Hepatocyte (in vitro differentiated cells): ENCODE measurements around the gene LINC01488. TPM values are rescaled to one million over a fixed set of nuclear protein-coding genes. Genes with fewer than 3 reads are reported as not detected.

Experiments used
- DNase-seq: peaks from one replicate; pipeline ENCODE4 v3.0.0-alpha.2; 2016; ENCODE audit warnings: low spot score
- H2AFZ ChIP-seq: fragments of 200-600 bp; sonication (generic); 2 replicates; pipeline ENCODE4 v1.6.0; 2016; ENCODE audit warnings: antibody characterized with exemption, mild to moderate bottlenecking
- H3K27ac ChIP-seq: fragments of 200-600 bp; sonication (generic); 2 replicates; pipeline ENCODE4 v1.5.1; 2016; ENCODE audit warnings: mild to moderate bottlenecking
- H3K27me3 ChIP-seq: fragments of 200-600 bp; sonication (generic); 2 replicates; pipeline ENCODE4 v1.6.1; 2016
- H3K36me3 ChIP-seq: fragments of 200-600 bp; sonication (generic); replicated peaks from 2 replicates; pipeline ENCODE4 v1.5.1; 2016; ENCODE audit warnings: low read depth; ENCODE audit not compliant: insufficient read depth
- H3K4me1 ChIP-seq: fragments of 200-600 bp; sonication (generic); 2 replicates; pipeline ENCODE4 v1.5.1; 2016; ENCODE audit warnings: mild to moderate bottlenecking, moderate library complexity; ENCODE audit not compliant: insufficient read depth
- H3K4me2 ChIP-seq: fragments of 200-600 bp; sonication (generic); 2 replicates; pipeline ENCODE4 v1.6.0; 2016
- H3K4me3 ChIP-seq: fragments of 200-600 bp; sonication (generic); 2 replicates; pipeline ENCODE4 v1.5.1; 2016; ENCODE audit warnings: mild to moderate bottlenecking
- H3K79me2 ChIP-seq: fragments of 200-600 bp; sonication (generic); 2 replicates; pipeline ENCODE4 v1.6.0; 2017; ENCODE audit warnings: mild to moderate bottlenecking
- H3K9me2 ChIP-seq: fragments of 200-600 bp; sonication (generic); replicated peaks from 2 replicates; pipeline ENCODE4 v1.6.0; 2017; ENCODE audit warnings: mild to moderate bottlenecking; ENCODE audit not compliant: insufficient read depth
- H3K9me3 ChIP-seq: fragments of 200-600 bp; sonication (generic); 2 replicates; pipeline ENCODE4 v1.5.1; 2016; ENCODE audit warnings: low read depth, mild to moderate bottlenecking
- H4K20me1 ChIP-seq: fragments of 200-600 bp; sonication (generic); 2 replicates; pipeline ENCODE4 v1.6.0; 2016; ENCODE audit warnings: mild to moderate bottlenecking; ENCODE audit not compliant: insufficient read depth, poor library complexity, severe bottlenecking
- EZH2 ChIP-seq: fragments of 200-600 bp; sonication (generic); IDR thresholded peaks from 2 replicates; pipeline ENCODE4 v1.6.1; 2016; ENCODE audit warnings: antibody characterized with exemption, mild to moderate bottlenecking, borderline replicate concordance
- EZH2phosphoT487 ChIP-seq: fragments of 200-600 bp; sonication (generic); IDR thresholded peaks from one replicate; pipeline ENCODE4 v1.6.1; 2018; ENCODE audit warnings: antibody characterized with exemption, mild to moderate bottlenecking, low read depth, moderate library complexity; ENCODE audit not compliant: unreplicated experiment, severe bottlenecking
- WGBS: methylation state at CpG from one replicate; pipeline ENCODE4 v1.1.6; 2016; ENCODE audit warnings: low lambda C conversion rate; ENCODE audit errors: missing lambda C conversion rate; 5-methylcytosine and 5-hydroxymethylcytosine counted together
- polyA plus RNA-seq: library from polyadenylated mRNA; unstranded; fragments of >200 nt; fragmentation: Nextera tagmentation; extraction: Ambion mirVana; gene quantifications from 2 replicates; pipeline ENCODE4 v1.2.1, GENCODE V29; 2016
- total RNA-seq: library from RNA; depleted of rRNA; stranded (reverse); fragments of >200 nt; gene quantifications from 2 replicates; pipeline ENCODE4 v1.2.3, GENCODE V29; 2014
- TF ChIP-seq, protein P1 (sequence below): fragments of 200-600 bp; sonication (generic); IDR thresholded peaks from 2 replicates; pipeline ENCODE4 v1.5.1; 2016; ENCODE audit warnings: antibody characterized with exemption, mild to moderate bottlenecking; ENCODE audit not compliant: poor library complexity

Gene LINC01488
- total and polyA plus RNA-seq, 2 experiments from 2014 or later, result 0.27 to 0.59 TPM

DNA sequence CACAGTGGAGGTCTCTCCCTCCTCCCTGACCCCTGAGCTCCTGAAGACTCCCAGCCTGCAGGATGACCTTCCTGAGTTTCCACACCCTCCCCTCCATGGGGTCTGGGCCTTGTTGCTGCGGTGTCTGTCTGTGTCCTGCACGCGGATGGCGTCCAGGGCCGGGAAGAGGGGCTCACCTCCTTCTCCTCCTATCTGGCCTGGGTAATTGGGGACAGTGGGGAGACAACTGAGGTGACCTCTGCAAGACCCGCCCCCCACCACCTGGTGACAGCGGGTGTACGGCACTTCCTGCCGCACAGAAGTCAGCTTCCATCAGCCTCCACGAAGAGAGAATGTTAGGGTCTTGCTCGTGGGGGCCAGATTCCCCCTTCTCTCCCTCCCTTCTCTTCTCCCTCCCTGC, 31.7 kb downstream of the LINC01488 start:
- Histone ChIP-seq H3K27me3 (no peaks in the 10 kb centered on the region), H3K9me2 (no peaks in the 10 kb centered on the region), H3K4me1 (no peaks in the 10 kb centered on the region), H2AFZ (no peak overlapping the region), H3K9me3 (no peaks in the 10 kb centered on the region), H4K20me1 (no peaks in the 10 kb centered on the region), H3K27ac (no peak overlapping the region), H3K36me3 (no peaks in the 10 kb centered on the region), H3K79me2 (no peaks in the 10 kb centered on the region), H3K4me3 (no peak overlapping the region), H3K4me2 (no peak overlapping the region)
- DNase-seq, result no peak
- 98% methylated on average over 6 of the region's 11 CpGs for WGBS
- TF ChIP-seq EZH2 (no peak), EZH2phosphoT487 (no peak)
- TF ChIP-seq, protein P1, sequence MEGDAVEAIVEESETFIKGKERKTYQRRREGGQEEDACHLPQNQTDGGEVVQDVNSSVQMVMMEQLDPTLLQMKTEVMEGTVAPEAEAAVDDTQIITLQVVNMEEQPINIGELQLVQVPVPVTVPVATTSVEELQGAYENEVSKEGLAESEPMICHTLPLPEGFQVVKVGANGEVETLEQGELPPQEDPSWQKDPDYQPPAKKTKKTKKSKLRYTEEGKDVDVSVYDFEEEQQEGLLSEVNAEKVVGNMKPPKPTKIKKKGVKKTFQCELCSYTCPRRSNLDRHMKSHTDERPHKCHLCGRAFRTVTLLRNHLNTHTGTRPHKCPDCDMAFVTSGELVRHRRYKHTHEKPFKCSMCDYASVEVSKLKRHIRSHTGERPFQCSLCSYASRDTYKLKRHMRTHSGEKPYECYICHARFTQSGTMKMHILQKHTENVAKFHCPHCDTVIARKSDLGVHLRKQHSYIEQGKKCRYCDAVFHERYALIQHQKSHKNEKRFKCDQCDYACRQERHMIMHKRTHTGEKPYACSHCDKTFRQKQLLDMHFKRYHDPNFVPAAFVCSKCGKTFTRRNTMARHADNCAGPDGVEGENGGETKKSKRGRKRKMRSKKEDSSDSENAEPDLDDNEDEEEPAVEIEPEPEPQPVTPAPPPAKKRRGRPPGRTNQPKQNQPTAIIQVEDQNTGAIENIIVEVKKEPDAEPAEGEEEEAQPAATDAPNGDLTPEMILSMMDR, result no peak

DNA sequence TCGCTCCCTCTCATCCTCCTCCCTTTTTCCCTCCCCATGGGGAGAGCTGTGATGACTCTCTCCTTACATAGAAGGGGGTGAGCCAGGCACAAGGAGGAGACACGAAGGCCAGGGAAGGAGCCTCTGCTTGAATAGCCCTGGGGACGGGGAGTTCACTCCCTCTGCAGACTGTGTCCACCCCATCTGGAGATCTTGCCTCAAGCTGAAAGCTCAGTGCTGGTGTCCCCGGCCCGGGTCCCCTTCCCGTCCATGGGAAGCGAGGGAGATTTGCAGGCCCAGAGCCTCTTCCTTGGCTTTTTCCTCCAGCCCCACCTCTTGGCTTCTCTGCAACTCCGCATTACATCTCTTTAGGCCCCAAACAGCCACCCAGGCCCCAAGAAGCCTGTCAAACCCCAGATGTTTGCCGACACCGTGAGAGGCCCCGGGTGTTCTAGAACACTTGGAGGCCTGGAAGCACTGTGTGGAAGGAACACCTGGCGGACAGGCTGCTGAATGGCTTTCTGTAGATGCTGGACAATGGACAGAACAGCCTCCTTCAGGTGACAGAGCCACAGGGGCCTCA, 32.3 kb downstream of the LINC01488 start:
- H3K4me3 ChIP-seq, result no peak overlapping the region
- DNase-seq, result no peak
- no peaks in the 10 kb centered on the region for H3K4me1 ChIP-seq
- no peaks in the 10 kb centered on the region for H4K20me1 ChIP-seq
- 97% methylated on average over 12 of the region's 12 CpGs for WGBS
- no peak overlapping the region for H3K27ac ChIP-seq
- no peaks in the 10 kb centered on the region for H3K9me2 ChIP-seq
- H3K79me2 ChIP-seq, result no peaks in the 10 kb centered on the region
- no peaks in the 10 kb centered on the region for H3K27me3 ChIP-seq
- H2AFZ ChIP-seq, result no peak overlapping the region
- H3K4me2 ChIP-seq, result no peak overlapping the region
- H3K9me3 ChIP-seq, result no peaks in the 10 kb centered on the region
- H3K36me3 ChIP-seq, result no peaks in the 10 kb centered on the region
- TF ChIP-seq, protein P1, result no peak
- no peak for TF ChIP-seq EZH2phosphoT487
- TF ChIP-seq EZH2, result no peak

DNA sequence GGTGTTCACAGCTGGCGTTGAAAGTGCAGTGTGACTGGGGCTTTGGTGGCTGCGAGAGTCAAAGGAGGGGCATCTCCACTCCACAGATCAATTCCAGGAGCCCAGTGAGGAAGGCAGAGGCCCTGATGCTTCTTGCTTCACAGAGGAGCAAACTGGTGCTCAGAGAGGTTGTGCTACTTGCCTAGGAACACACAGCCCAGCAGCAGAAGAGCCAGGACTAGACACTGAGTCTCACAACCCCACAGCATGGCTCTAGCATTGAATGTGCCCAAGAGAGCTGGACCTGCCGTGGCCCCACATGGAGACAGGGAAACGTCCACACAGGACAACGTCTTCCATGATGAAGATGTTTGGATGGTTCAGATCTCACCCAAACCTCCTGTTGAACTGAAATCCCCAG, 33.3 kb downstream of the LINC01488 start:
- Histone ChIP-seq H3K4me2 (no peak overlapping the region), H3K79me2 (no peaks in the 10 kb centered on the region), H3K9me3 (no peaks in the 10 kb centered on the region), H3K36me3 (no peaks in the 10 kb centered on the region), H2AFZ (no peak overlapping the region), H3K27ac (no peak overlapping the region), H4K20me1 (no peaks in the 10 kb centered on the region), H3K9me2 (no peaks in the 10 kb centered on the region), H3K4me3 (no peak overlapping the region), H3K27me3 (no peaks in the 10 kb centered on the region), H3K4me1 (no peaks in the 10 kb centered on the region)
- DNase-seq, result no peak
- no peak for TF ChIP-seq EZH2
- no peak for TF ChIP-seq EZH2phosphoT487
- WGBS, result 96% methylated on average over 5 of the region's 5 CpGs

DNA sequence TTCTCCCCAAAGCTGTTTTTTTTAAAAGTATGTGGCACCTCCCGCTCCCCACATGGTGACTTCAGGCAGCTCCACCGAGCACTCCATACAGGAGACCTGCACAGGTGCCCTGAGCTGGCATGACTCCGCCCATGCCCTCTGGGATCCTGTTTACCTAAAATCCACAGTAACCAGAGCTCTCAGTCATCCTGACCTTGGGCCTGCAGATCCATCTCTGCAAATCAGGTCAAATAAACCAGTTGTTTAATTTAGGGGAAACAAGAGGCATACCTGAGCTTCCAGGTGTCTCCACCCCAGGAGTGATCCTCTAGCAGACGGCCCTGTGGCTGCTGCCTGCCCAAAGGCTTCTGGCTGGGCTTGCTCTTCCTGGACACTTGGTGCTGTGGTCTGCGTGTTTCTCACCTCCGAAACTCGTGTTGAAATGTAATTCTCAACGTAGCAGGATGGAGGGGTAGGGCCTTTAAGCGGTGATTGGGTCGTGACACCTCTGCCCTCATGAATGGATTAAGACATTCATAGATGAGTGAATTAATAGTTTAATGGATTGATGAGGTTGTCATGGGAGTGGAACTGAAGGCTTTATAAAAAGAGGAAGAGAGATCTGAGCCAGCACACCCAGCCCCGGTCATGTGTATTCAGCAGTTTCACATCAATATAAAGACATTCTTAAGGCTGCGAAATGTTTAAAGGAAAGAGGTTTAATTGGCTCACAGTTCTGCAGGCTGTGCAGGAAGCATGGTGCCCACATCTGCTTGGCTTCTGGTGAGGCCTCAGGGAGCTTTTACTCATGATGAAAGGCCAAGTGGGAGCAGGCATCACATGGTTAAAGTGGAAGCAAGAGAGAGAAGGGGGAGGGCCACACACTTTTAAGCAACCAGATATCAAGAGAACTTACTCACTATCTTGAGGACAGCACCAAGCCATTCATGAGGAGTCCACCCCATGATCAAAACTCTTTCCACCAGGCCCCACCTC, 34.1 kb downstream of the LINC01488 start:
- no peaks in the 10 kb centered on the region for H3K9me3 ChIP-seq
- 94% methylated on average over 12 of the region's 12 CpGs for WGBS
- TF ChIP-seq, protein P1, result no peak
- TF ChIP-seq EZH2phosphoT487 (no peak), EZH2 (no peak)

More for the DNA sequence above, 34.1 kb downstream of the LINC01488 start:
- Histone ChIP-seq H3K9me2 (no peaks in the 10 kb centered on the region), H3K79me2 (no peaks in the 10 kb centered on the region), H3K36me3 (no peaks in the 10 kb centered on the region), H2AFZ (no peak overlapping the region), H3K4me3 (no peak overlapping the region), H3K27me3 (no peaks in the 10 kb centered on the region), H3K4me2 (no peak overlapping the region), H4K20me1 (no peaks in the 10 kb centered on the region), H3K4me1 (no peaks in the 10 kb centered on the region), H3K27ac (no peak overlapping the region)
- DNase-seq, result no peak
